Lower leg skin (tissue), 3 donors: Measurements from ENCODE around the gene GDPD5.

ENCODE experiments used
- CTCF ChIP-seq, 3 donors: fragments of 450-650 bp; IDR thresholded peaks; one replicate each; pipeline ENCODE4 v1.5.1; 2016; ENCODE audit warnings: antibody characterized with exemption in 3 of 3, mild to moderate bottlenecking in 3 of 3, moderate library complexity in 2 of 3
- POLR2A ChIP-seq, 2 donors: fragments of 450-650 bp; IDR thresholded peaks; one replicate each; pipeline ENCODE4 v1.6.1; 2016 to 2017; ENCODE audit warnings: antibody characterized with exemption in 2 of 2, mild to moderate bottlenecking in 1 of 2, moderate library complexity in 1 of 2

DNA sequence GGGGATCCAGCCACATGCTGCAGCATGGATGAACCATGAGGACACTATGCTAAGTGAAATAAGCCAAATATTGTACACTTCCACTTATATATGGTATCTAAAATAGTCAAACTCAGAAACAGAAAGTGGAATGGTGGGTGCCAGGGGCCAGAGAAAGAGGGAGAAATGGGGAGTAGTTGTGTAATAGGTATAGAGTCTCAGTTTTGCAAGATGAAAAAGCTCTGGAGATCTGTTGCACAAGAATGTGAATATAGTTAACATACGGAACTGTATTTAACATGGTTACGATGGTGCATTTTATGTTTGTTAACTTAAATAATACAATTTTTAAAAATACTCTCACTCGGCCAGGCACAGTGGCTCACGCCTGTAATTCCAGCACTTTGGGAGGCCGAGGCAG lies 21.2 kb downstream of the GDPD5 start:
- TF ChIP-seq CTCF (IDR thresholded peaks at IDR 0.05) (no peak), POLR2A (IDR thresholded peaks at IDR 0.05) (no peak)
